ENCODE data around the gene NT5DC3. TPM values are rescaled to one million over a fixed set of nuclear protein-coding genes. Genes with fewer than 3 reads are reported as not detected.

Gene NT5DC3
- total RNA-seq, 3 donors from 2014 or later (not counting 1 experiment from before 2014, with no cell fraction given): 1.1 to 2.1 (median 1.4) TPM

DNA sequence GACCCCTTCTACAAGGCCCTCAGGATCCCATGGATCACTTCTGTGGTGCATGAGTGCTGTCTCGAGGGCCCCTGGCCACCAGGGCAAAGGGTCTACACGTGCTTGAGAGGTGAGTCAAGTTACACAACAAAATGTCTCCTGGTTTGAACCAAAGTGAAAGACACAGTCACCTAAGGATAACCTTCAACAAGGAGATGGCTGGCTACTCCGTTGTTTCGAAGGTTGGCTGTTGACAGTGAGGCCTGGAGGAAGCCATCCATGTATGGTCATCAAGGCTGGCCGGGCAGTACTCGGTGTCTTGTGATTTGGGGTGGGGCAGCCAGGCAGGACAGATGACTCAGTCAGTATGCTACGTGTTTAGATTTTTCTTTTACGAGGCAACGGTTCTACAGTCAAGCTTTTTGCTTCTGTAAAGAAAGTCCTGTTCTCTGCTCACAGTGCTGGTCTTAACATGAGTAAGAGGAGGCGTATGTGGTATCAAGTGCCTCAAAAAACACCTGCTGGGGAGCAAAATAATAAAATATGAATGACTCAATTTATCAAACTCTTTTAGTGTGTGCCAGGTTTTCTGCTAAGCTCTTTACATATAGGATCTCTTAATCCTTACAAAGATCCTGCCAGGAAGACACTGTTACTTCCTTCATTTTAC, 18.0 kb upstream of the NT5DC3 start:
- Histone ChIP-seq H3K36me3 (ENCODE audit: control insufficient read depth, insufficient read depth, low read length) (no peaks in the 10 kb centered on the region), H3K4me1 (ENCODE audit: control insufficient read depth, insufficient read depth, low read length) (no peaks in the 10 kb centered on the region), H3K9me3 (ENCODE audit: control insufficient read depth, insufficient read depth, low read length) (no peaks in the 10 kb centered on the region), H3K27me3 (ENCODE audit: control insufficient read depth, insufficient read depth, low read length) (no peaks in the 10 kb centered on the region), H3K27ac (ENCODE audit: low read length) (no peak overlapping the region), H3K4me3 (ENCODE audit: low read length) (no peak overlapping the region)
- TF ChIP-seq, protein P1, sequence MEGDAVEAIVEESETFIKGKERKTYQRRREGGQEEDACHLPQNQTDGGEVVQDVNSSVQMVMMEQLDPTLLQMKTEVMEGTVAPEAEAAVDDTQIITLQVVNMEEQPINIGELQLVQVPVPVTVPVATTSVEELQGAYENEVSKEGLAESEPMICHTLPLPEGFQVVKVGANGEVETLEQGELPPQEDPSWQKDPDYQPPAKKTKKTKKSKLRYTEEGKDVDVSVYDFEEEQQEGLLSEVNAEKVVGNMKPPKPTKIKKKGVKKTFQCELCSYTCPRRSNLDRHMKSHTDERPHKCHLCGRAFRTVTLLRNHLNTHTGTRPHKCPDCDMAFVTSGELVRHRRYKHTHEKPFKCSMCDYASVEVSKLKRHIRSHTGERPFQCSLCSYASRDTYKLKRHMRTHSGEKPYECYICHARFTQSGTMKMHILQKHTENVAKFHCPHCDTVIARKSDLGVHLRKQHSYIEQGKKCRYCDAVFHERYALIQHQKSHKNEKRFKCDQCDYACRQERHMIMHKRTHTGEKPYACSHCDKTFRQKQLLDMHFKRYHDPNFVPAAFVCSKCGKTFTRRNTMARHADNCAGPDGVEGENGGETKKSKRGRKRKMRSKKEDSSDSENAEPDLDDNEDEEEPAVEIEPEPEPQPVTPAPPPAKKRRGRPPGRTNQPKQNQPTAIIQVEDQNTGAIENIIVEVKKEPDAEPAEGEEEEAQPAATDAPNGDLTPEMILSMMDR (IDR thresholded peaks at IDR 0.05): no peak
- no peak for ATAC-seq
- H3K9me3 Mint-ChIP-seq: no peaks in the 10 kb centered on the region
- intact Hi-C loops (cut with micrococcal nuclease): no loop called here
- no peak overlapping the region for H3K4me3 Mint-ChIP-seq
- no peak for DNase-seq
- H3K27me3 Mint-ChIP-seq (ENCODE audit: low read depth in 2 of 2): no peaks in the 10 kb centered on the region
- H3K4me1 Mint-ChIP-seq: no peaks in the 10 kb centered on the region
- H3K36me3 Mint-ChIP-seq: no peaks in the 10 kb centered on the region
- H3K27ac Mint-ChIP-seq: no peak overlapping the region
- WGBS (ENCODE audit: insufficient coverage): 84% methylated on average over 10 of the region's 10 CpGs

- Mint-ChIP-seq H3K27ac (no peak overlapping the region), H3K4me3 (no peak overlapping the region), H3K4me1 (no peaks in the 10 kb centered on the region), H3K27me3 (ENCODE audit: low read depth in 2 of 2) (no peaks in the 10 kb centered on the region), H3K36me3 (no peaks in the 10 kb centered on the region), H3K9me3 (no peaks in the 10 kb centered on the region)
- Histone ChIP-seq H3K4me1 (ENCODE audit: control insufficient read depth, insufficient read depth, low read length) (no peaks in the 10 kb centered on the region), H3K27me3 (ENCODE audit: control insufficient read depth, insufficient read depth, low read length) (no peaks in the 10 kb centered on the region), H3K9me3 (ENCODE audit: control insufficient read depth, insufficient read depth, low read length) (no peaks in the 10 kb centered on the region), H3K27ac (ENCODE audit: low read length) (no peak overlapping the region), H3K4me3 (ENCODE audit: low read length) (no peak overlapping the region), H3K36me3 (ENCODE audit: control insufficient read depth, insufficient read depth, low read length) (no peaks in the 10 kb centered on the region)
- DNase-seq (no peak), ATAC-seq (no peak)
- TF ChIP-seq, protein P1 (IDR thresholded peaks at IDR 0.05): no peak
- WGBS (ENCODE audit: insufficient coverage): 92% methylated on average over 8 of the region's 8 CpGs
- intact Hi-C loops (cut with micrococcal nuclease): no loop called here
These were observed 17.3 kb upstream of the NT5DC3 start for GRCh38 chr12:103858335-103858734.

DNA sequence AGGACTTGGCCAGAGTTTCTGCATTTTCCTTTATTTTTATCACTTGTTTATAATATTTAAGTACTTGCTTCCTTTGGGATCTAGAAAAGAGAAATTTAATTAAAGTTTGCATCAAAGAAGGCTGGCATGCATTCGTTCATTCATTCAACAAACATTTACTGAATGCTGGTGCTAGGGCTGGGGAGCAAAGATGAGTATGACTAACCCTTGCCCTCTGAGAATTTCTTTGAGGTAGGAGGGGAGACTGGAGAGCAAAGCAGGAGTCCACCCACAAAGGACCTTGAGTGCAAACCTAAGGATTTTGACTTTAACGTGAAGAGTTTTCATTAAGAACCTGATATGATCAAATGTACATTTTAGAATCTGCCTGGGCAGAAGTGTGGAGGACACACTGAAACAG, 16.1 kb upstream of the NT5DC3 start:
- Histone ChIP-seq H3K4me1 (ENCODE audit: control insufficient read depth, insufficient read depth, low read length) (no peaks in the 10 kb centered on the region), H3K4me3 (ENCODE audit: low read length) (no peak overlapping the region), H3K27ac (ENCODE audit: low read length) (no peak overlapping the region), H3K36me3 (ENCODE audit: control insufficient read depth, insufficient read depth, low read length) (no peaks in the 10 kb centered on the region), H3K27me3 (ENCODE audit: control insufficient read depth, insufficient read depth, low read length) (no peaks in the 10 kb centered on the region), H3K9me3 (ENCODE audit: control insufficient read depth, insufficient read depth, low read length) (no peaks in the 10 kb centered on the region)
- ATAC-seq (no peak), DNase-seq (no peak)
- Mint-ChIP-seq H3K27ac (no peak overlapping the region), H3K9me3 (no peaks in the 10 kb centered on the region), H3K27me3 (ENCODE audit: low read depth in 2 of 2) (no peaks in the 10 kb centered on the region), H3K4me3 (no peak overlapping the region), H3K36me3 (no peaks in the 10 kb centered on the region), H3K4me1 (no peaks in the 10 kb centered on the region)
- whole genome bisulfite sequencing (ENCODE audit: insufficient coverage): 83% methylated on average over 2 of the region's 2 CpGs
- TF ChIP-seq, protein P1 (IDR thresholded peaks at IDR 0.05): no peak
- intact Hi-C loops (cut with micrococcal nuclease): no loop called here
